ENCODE data around the gene MPND.

MPND gene

GRCh38 chr19:4350111-4350510, 6.7 kb downstream of the MPND start:
- DNase-seq = no peak

- no peak for DNase-seq
Observed at GRCh38 chr19:4350726-4351125, 7.4 kb downstream of the MPND start.

GRCh38 chr19:4352701-4353121, 9.3 kb downstream of the MPND start:
- DNase-seq = peak; percentile 41 to 53

- DNase-seq = no peak
Observed at GRCh38 chr19:4354282-4354681, 10.9 kb downstream of the MPND start.

GRCh38 chr19:4354897-4355296, 11.5 kb downstream of the MPND start:
- no peak for DNase-seq

- no peak for DNase-seq
Observed at GRCh38 chr19:4357095-4357797, 13.9 kb downstream of the MPND start.

- DNase-seq = no peak
Observed at GRCh38 chr19:4357921-4358326, 14.6 kb downstream of the MPND start.

- no peak for DNase-seq
Observed at GRCh38 chr19:4358709-4359626, 15.6 kb downstream of the MPND start.

GRCh38 chr19:4359627-4360000, 16.3 kb downstream of the MPND start:
- DNase-seq = no peak

GRCh38 chr19:4360081-4360569, 16.8 kb downstream of the MPND start:
- no peak for DNase-seq

GRCh38 chr19:4360641-4361151, 17.3 kb downstream of the MPND start:
- no peak for DNase-seq

- no peak for DNase-seq
Observed at GRCh38 chr19:4361152-4362046, 18.0 kb downstream of the MPND start.

- DNase-seq = no peak
Observed at GRCh38 chr19:4362101-4362828, 18.9 kb downstream of the MPND start.

GRCh38 chr19:4362831-4363545, 19.6 kb downstream of the MPND start:
- no peak for DNase-seq

- DNase-seq = no peak
Observed at GRCh38 chr19:4363571-4364304, 20.4 kb downstream of the MPND start.

GRCh38 chr19:4365341-4365740, 22.0 kb downstream of the MPND start:
- DNase-seq = no peak

- DNase-seq = no peak
Observed at GRCh38 chr19:4365791-4366665, 22.7 kb downstream of the MPND start.

GRCh38 chr19:4366666-4367335, 23.4 kb downstream of the MPND start:
- DNase-seq = no peak

- DNase-seq = no peak
Observed at GRCh38 chr19:4367336-4367723, 24.0 kb downstream of the MPND start.
